A549 treated with CpdA at 1 μM for 4 hours (cell line): ENCODE results near the gene GPR52. TPM values are rescaled to one million over a fixed set of nuclear protein-coding genes. Genes with fewer than 3 reads are reported as not detected.

Experiments used
- total RNA-seq: library from RNA; stranded (reverse); fragments of 200-300 nt; extraction: Qiagen RNA extraction; gene quantifications from 5 replicates; pipeline ENCODE4 v1.2.3, GENCODE V29; 2022; ENCODE audit warnings: low read depth

GPR52 gene
- total RNA-seq = 0.17 TPM in 1 of 5 replicates, not detected in the others

GRCh38 chr1:174447866-174448530 is at the start of gene GPR52:
Gene GPR52 (plus strand): TSS chr1:174447964. CDS start chr1:174448112, 148 bp downstream.

